ENCODE data around the gene KPNA1. TPM values are rescaled to one million over a fixed set of nuclear protein-coding genes. Genes with fewer than 3 reads are reported as not detected.

KPNA1 gene
- total and polyA plus RNA-seq, 2 of the 13 experiments (the other 11 are each of a cell fraction or from before 2014, with no cell fraction given): 15.4 to 30.0 TPM

DNA sequence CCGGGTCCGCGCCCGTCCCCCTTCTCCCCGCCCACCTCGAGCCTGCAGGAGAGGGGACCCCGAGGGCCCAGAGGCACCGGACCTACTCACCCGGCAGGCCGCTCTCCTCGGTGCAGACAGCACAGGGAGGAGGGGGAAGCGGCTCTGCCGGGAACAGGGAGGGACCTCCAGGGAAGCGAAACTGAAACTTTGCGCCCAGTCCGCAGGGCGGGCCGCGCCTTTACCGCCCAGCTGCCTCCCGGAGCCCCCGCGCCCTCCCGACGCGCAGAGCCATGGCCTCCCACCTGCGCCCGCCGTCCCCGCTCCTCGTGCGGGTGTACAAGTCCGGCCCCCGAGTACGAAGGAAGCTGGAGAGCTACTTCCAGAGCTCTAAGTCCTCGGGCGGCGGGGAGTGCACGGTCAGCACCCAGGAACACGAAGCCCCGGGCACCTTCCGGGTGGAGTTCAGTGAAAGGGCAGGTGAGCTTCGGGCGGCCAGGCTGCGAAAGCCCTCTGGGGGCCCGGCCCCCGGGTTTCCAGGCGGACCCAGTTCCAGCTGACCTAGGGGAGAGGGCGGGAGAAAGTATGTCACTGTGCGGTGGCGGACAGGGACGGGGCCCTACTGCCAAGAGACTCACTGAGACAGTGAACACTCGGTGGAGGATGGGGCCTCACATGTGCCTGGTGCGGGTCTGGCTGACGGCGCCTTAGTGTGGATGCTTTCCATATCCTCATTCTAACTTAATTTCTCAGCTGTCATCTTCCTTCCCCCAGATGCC is 49.6 kb upstream of the KPNA1 start, which contains the start of the genes DTX3L and PARP9 (continued):
- TF ChIP-seq, protein P1, sequence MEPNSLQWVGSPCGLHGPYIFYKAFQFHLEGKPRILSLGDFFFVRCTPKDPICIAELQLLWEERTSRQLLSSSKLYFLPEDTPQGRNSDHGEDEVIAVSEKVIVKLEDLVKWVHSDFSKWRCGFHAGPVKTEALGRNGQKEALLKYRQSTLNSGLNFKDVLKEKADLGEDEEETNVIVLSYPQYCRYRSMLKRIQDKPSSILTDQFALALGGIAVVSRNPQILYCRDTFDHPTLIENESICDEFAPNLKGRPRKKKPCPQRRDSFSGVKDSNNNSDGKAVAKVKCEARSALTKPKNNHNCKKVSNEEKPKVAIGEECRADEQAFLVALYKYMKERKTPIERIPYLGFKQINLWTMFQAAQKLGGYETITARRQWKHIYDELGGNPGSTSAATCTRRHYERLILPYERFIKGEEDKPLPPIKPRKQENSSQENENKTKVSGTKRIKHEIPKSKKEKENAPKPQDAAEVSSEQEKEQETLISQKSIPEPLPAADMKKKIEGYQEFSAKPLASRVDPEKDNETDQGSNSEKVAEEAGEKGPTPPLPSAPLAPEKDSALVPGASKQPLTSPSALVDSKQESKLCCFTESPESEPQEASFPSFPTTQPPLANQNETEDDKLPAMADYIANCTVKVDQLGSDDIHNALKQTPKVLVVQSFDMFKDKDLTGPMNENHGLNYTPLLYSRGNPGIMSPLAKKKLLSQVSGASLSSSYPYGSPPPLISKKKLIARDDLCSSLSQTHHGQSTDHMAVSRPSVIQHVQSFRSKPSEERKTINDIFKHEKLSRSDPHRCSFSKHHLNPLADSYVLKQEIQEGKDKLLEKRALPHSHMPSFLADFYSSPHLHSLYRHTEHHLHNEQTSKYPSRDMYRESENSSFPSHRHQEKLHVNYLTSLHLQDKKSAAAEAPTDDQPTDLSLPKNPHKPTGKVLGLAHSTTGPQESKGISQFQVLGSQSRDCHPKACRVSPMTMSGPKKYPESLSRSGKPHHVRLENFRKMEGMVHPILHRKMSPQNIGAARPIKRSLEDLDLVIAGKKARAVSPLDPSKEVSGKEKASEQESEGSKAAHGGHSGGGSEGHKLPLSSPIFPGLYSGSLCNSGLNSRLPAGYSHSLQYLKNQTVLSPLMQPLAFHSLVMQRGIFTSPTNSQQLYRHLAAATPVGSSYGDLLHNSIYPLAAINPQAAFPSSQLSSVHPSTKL (CRISPR knock-in tag; IDR thresholded peaks at IDR 0.05): peak; percentile 78
- TF ChIP-seq HDAC6 (IDR thresholded peaks at IDR 0.05; ENCODE audit: low read depth, low read length): no peak
- TF ChIP-seq TCF12 (IDR thresholded peaks at IDR 0.05): no peak
- peak; percentile 72; the same call in 1 of the 2 replicates for TF ChIP-seq TCF12 (CRISPR knock-in tag; IDR thresholded peaks at IDR 0.05)
- no peak for TF ChIP-seq CC2D1A (CRISPR knock-in tag; IDR thresholded peaks at IDR 0.05)
- TF ChIP-seq GATAD2A (CRISPR knock-in tag; IDR thresholded peaks at IDR 0.05): peak; percentile 25; the same call in 1 of the 2 replicates
- no peak for TF ChIP-seq ATF7 (IDR thresholded peaks at IDR 0.05)
- no peak; the same call in 1 of the 2 replicates for TF ChIP-seq ATF7 (CRISPR knock-in tag; IDR thresholded peaks at IDR 0.05)
- TF ChIP-seq, protein P2, sequence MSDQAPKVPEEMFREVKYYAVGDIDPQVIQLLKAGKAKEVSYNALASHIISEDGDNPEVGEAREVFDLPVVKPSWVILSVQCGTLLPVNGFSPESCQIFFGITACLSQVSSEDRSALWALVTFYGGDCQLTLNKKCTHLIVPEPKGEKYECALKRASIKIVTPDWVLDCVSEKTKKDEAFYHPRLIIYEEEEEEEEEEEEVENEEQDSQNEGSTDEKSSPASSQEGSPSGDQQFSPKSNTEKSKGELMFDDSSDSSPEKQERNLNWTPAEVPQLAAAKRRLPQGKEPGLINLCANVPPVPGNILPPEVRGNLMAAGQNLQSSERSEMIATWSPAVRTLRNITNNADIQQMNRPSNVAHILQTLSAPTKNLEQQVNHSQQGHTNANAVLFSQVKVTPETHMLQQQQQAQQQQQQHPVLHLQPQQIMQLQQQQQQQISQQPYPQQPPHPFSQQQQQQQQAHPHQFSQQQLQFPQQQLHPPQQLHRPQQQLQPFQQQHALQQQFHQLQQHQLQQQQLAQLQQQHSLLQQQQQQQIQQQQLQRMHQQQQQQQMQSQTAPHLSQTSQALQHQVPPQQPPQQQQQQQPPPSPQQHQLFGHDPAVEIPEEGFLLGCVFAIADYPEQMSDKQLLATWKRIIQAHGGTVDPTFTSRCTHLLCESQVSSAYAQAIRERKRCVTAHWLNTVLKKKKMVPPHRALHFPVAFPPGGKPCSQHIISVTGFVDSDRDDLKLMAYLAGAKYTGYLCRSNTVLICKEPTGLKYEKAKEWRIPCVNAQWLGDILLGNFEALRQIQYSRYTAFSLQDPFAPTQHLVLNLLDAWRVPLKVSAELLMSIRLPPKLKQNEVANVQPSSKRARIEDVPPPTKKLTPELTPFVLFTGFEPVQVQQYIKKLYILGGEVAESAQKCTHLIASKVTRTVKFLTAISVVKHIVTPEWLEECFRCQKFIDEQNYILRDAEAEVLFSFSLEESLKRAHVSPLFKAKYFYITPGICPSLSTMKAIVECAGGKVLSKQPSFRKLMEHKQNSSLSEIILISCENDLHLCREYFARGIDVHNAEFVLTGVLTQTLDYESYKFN (CRISPR knock-in tag; conservative IDR thresholded peaks at IDR 0.05): peak; percentile 51; the same call in 1 of the 2 replicates
- no peak for TF ChIP-seq ZNF432 (CRISPR knock-in tag; IDR thresholded peaks at IDR 0.05; ENCODE audit: borderline replicate concordance)
- TF ChIP-seq TOE1 (CRISPR knock-in tag; IDR thresholded peaks at IDR 0.05): 0 out of 2 replicates have a peak, but pooled peaks have one; percentile 59
- no peak for TF ChIP-seq PITX1 (CRISPR knock-in tag; IDR thresholded peaks at IDR 0.05)
- TF ChIP-seq, protein P3, sequence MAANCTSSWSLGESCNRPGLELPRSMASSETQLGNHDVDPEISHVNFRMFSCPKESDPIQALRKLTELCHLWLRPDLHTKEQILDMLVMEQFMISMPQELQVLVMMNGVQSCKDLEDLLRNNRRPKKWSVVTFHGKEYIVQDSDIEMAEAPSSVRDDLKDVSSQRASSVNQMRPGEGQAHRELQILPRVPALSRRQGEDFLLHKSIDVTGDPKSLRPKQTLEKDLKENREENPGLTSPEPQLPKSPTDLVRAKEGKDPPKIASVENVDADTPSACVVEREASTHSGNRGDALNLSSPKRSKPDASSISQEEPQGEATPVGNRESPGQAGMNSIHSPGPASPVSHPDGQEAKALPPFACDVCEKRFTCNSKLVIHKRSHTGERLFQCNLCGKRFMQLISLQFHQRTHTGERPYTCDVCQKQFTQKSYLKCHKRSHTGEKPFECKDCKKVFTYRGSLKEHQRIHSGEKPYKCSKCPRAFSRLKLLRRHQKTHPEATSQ (CRISPR knock-in tag; IDR thresholded peaks at IDR 0.05; ENCODE audit: borderline replicate concordance): no peak; the same call in 1 of the 2 replicates
- TF ChIP-seq, protein P4, sequence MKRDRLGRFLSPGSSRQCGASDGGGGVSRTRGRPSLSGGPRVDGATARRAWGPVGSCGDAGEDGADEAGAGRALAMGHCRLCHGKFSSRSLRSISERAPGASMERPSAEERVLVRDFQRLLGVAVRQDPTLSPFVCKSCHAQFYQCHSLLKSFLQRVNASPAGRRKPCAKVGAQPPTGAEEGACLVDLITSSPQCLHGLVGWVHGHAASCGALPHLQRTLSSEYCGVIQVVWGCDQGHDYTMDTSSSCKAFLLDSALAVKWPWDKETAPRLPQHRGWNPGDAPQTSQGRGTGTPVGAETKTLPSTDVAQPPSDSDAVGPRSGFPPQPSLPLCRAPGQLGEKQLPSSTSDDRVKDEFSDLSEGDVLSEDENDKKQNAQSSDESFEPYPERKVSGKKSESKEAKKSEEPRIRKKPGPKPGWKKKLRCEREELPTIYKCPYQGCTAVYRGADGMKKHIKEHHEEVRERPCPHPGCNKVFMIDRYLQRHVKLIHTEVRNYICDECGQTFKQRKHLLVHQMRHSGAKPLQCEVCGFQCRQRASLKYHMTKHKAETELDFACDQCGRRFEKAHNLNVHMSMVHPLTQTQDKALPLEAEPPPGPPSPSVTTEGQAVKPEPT (CRISPR knock-in tag; IDR thresholded peaks at IDR 0.05; ENCODE audit: low read depth): peak; percentile 84; the same call in 1 of the 2 replicates
- 0 out of 2 replicates have a peak, but pooled peaks have one; percentile 28 for TF ChIP-seq RXRB (CRISPR knock-in tag; IDR thresholded peaks at IDR 0.05; ENCODE audit: borderline replicate concordance)
- TF ChIP-seq, protein P5, sequence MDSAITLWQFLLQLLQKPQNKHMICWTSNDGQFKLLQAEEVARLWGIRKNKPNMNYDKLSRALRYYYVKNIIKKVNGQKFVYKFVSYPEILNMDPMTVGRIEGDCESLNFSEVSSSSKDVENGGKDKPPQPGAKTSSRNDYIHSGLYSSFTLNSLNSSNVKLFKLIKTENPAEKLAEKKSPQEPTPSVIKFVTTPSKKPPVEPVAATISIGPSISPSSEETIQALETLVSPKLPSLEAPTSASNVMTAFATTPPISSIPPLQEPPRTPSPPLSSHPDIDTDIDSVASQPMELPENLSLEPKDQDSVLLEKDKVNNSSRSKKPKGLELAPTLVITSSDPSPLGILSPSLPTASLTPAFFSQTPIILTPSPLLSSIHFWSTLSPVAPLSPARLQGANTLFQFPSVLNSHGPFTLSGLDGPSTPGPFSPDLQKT (CRISPR knock-in tag; IDR thresholded peaks at IDR 0.05; ENCODE audit: borderline replicate concordance): no peak
- 0 out of 2 replicates have a peak, but pooled peaks have one; percentile 21 for TF ChIP-seq NCOA2 (CRISPR knock-in tag; IDR thresholded peaks at IDR 0.05)

Data from HepG2 (cell line).